ENCODE measurements around the gene SGCD. TPM values are rescaled to one million over a fixed set of nuclear protein-coding genes. Genes with fewer than 3 reads are reported as not detected.

SGCD gene
- total and polyA plus RNA-seq, 8 donors, result 0.58 to 55.8 (median 2.8) TPM

DNA sequence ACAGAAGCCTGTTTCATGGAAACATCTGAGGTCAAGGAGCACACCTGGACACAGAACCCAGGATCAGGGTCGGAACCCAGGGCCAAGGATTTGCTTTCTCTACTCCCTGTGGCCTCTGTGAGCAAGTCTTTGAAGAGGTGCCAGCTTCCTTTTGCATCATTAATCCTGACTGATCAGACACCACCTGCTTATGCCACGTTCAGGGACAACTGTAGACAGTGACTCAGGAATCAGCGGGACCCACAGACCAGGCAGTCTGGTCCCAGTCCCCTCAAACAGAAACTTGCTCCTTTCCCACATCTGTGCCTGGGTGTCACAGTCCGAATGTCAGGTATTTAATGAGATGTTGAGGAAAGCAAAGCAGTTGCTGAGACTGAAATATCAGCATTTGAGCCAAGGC is 154.8 kb downstream of the SGCD start:
- no peaks in the 10 kb centered on the region for H3K27me3 ChIP-seq
- H3K27ac ChIP-seq, result no peak overlapping the region
- H3K36me3 ChIP-seq, result no peaks in the 10 kb centered on the region
- intact Hi-C loops (cut with DNase I; ENCODE audit: low total_unique reads), result no loop called here
- TF ChIP-seq EP300 (IDR thresholded peaks at IDR 0.05) (no peak), POLR2A (IDR thresholded peaks at IDR 0.05) (no peak)
- no peak overlapping the region for H3K4me3 ChIP-seq
- peaks cover 0 to under 1% (median 0%) of the 10 kb centered on the region in 4 donors for H3K4me1 ChIP-seq
- 57 to 72% (median 66%) methylated on average over 4 of the region's 4 CpGs for WGBS, 5 donors
- H3K9me3 ChIP-seq, result peaks cover 0 to 3% (median 1%) of the 10 kb centered on the region in 4 donors
- peak in 1 of 2 donors; percentile 23 for DNase-seq

DNA sequence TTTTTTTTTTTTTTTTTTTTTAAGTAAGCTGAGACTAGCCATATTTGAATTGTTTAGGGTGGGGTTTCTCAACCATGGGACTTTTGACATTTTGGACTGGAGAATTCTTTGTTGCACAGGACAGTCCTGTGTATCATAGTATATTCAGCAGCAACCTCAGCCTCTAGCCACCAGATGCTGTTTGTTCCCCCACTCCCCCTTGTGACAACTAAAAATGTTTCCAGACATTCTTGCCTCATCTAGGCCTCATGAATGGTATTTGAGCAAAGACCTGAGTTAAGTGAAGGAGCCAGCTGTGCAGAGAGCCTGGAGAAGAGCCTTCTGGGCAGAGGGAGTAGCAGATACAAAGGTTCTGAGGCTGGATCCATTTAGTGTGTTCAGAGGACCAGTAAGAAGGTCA is 155.9 kb downstream of the SGCD start:
- Histone ChIP-seq H3K27me3 (no peaks in the 10 kb centered on the region), H3K4me3 (no peak overlapping the region), H3K27ac (no peak overlapping the region), H3K9me3 (peaks cover 0 to 12% (median 7%) of the 10 kb centered on the region in 4 donors), H3K36me3 (no peaks in the 10 kb centered on the region), H3K4me1 (no peaks in the 10 kb centered on the region)
- intact Hi-C loops (cut with DNase I; ENCODE audit: low total_unique reads), result no loop called here
- DNase-seq, result no peak
- TF ChIP-seq POLR2A (IDR thresholded peaks at IDR 0.05) (no peak), POLR2AphosphoS5 (IDR thresholded peaks at IDR 0.05) (no peak), EP300 (IDR thresholded peaks at IDR 0.05) (no peak)
- TF ChIP-seq, protein P1, sequence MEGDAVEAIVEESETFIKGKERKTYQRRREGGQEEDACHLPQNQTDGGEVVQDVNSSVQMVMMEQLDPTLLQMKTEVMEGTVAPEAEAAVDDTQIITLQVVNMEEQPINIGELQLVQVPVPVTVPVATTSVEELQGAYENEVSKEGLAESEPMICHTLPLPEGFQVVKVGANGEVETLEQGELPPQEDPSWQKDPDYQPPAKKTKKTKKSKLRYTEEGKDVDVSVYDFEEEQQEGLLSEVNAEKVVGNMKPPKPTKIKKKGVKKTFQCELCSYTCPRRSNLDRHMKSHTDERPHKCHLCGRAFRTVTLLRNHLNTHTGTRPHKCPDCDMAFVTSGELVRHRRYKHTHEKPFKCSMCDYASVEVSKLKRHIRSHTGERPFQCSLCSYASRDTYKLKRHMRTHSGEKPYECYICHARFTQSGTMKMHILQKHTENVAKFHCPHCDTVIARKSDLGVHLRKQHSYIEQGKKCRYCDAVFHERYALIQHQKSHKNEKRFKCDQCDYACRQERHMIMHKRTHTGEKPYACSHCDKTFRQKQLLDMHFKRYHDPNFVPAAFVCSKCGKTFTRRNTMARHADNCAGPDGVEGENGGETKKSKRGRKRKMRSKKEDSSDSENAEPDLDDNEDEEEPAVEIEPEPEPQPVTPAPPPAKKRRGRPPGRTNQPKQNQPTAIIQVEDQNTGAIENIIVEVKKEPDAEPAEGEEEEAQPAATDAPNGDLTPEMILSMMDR (IDR thresholded peaks at IDR 0.05), result no peak

DNA sequence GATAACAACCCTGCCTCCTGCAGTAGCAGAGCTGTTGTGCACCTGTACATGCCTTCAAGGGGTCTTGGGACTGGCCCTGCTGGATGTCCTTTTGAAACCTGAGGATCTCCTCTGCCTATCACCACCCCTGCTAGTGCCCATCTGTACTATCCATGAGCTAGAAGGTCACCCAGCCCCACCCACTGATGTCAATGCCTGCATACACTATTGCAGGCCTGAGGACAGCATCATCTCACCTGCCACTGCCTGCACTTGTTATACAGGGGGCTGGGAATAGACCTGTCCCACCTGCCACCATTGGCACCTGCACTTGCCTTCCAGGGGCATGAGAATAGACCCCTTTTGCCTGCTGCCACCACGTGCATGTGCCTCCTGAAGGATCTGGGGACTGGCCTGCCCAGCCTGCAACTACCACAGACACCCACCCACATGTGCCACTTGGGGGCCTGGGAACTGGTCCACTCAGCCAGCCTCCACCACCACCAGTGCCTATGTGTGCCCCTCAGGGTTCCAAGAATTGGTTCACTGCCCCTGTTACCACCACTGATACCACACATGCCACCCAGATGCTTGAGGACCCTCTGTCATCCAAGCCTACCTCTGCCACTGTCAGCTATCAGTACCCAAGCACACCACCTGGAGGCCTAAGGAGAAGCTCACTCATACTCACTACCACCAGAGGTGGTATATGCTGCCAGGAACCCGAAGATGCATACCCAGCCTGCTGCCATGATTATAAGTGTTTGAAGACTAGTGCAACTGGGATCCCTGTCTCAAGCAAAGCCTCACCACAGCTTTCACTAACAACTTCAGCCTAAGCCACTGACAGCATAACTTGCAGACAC is 159.7 kb downstream of the SGCD start:
- TF ChIP-seq, protein P1 (IDR thresholded peaks at IDR 0.05), result no peak
- no peak for TF ChIP-seq EP300 (IDR thresholded peaks at IDR 0.05)
- no peak for TF ChIP-seq POLR2AphosphoS5 (IDR thresholded peaks at IDR 0.05)
- TF ChIP-seq POLR2A (IDR thresholded peaks at IDR 0.05), result no peak
- intact Hi-C loops (cut with DNase I; ENCODE audit: low total_unique reads), result no loop called here
- Histone ChIP-seq H3K4me3 (no peak overlapping the region), H3K27me3 (no peaks in the 10 kb centered on the region), H3K27ac (no peak overlapping the region), H3K9me3 (peaks cover 0 to 24% (median 10%) of the 10 kb centered on the region in 4 donors), H3K4me1 (no peaks in the 10 kb centered on the region), H3K36me3 (no peaks in the 10 kb centered on the region)
- WGBS, 5 donors, result 74 to 92% (median 84%) methylated on average over 2 of the region's 2 CpGs
- DNase-seq, result no peak

DNA sequence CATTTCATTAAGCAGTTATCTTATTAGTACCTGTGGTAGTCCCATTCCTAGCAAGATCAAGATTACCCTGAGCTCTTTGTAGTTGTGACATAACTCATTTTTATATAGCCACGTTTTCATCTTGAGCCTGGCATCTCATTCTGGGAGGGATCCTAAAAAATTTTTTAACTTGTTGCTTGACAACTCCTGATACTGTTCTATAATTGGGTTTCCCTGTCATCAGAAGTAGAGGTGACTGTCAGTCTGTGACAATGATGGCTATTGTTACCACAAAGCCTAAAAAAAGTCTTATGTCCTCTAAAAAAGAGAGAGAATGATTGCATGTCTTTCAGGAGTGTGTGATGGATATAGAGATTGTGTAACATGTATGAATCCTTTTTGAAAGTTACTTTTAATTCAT is 164.8 kb downstream of the SGCD start:
- peaks cover 0 to 20% (median 9%) of the 10 kb centered on the region in 4 donors for H3K9me3 ChIP-seq
- no peak for DNase-seq
- no peaks in the 10 kb centered on the region for H3K36me3 ChIP-seq
- no peaks in the 10 kb centered on the region for H3K27me3 ChIP-seq
- intact Hi-C loops (cut with DNase I; ENCODE audit: low total_unique reads), result no loop called here
- no peaks in the 10 kb centered on the region for H3K4me1 ChIP-seq
- WGBS, 5 donors, result 15 to 48% (median 34%) methylated on average over 1 of the region's 1 CpG
- TF ChIP-seq, protein P1 (IDR thresholded peaks at IDR 0.05), result no peak
- no peak for TF ChIP-seq POLR2A (IDR thresholded peaks at IDR 0.05)
- TF ChIP-seq POLR2AphosphoS5 (IDR thresholded peaks at IDR 0.05), result no peak
- no peak for TF ChIP-seq EP300 (IDR thresholded peaks at IDR 0.05)
- H3K4me3 ChIP-seq, result no peak overlapping the region
- H3K27ac ChIP-seq, result no peak overlapping the region

DNA sequence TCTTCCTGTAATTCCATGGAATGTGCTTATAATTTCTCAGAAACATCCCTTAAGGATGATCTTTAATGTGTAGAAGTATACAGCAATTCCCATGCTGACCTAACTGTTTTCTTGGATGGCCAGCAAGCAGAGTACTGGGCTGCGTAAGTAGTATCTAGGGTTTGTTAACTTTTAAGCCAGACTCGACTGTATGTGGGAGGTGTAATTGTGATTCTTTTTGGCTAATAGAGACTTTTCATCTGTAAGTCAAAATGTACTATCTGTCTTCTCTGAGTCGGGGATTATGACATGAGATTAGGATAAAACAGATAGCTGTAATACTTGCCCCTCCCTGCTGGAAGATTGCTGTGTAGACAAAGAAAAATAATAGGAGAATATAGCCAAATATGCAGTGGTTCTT is 169.3 kb downstream of the SGCD start:
- intact Hi-C loops (cut with DNase I; ENCODE audit: low total_unique reads), result no loop called here
- Histone ChIP-seq H3K27me3 (no peaks in the 10 kb centered on the region), H3K9me3 (no peaks in the 10 kb centered on the region), H3K4me3 (no peak overlapping the region), H3K4me1 (peaks cover 0 to 7% (median 0%) of the 10 kb centered on the region in 4 donors), H3K36me3 (no peaks in the 10 kb centered on the region), H3K27ac (peak overlapping the region in 2 of 5 donors; percentile 5 to 13)
- no peak for TF ChIP-seq POLR2AphosphoS5 (IDR thresholded peaks at IDR 0.05)
- DNase-seq, result peak in 1 of 2 donors; percentile 41
- 51 to 71% (median 53%) methylated on average over 3 of the region's 3 CpGs for WGBS, 5 donors

All from stomach (tissue), 9 donors.